GM19397 (cell line): ENCODE data around the gene KRT16.
"Not testable (repeated sequence)": the region's sequence is repeated elsewhere in the genome, so short reads cannot be mapped to it uniquely, and the experiment has no call there.

Experiments
- ATAC-seq: cut with Tn5 transposase; IDR thresholded peaks from one replicate; pipeline ENCODE4 v1.9.1; 2021; ENCODE audit warnings: mild to moderate bottlenecking, moderate library complexity; ENCODE audit not compliant: unreplicated experiment

Gene KRT16

DNA sequence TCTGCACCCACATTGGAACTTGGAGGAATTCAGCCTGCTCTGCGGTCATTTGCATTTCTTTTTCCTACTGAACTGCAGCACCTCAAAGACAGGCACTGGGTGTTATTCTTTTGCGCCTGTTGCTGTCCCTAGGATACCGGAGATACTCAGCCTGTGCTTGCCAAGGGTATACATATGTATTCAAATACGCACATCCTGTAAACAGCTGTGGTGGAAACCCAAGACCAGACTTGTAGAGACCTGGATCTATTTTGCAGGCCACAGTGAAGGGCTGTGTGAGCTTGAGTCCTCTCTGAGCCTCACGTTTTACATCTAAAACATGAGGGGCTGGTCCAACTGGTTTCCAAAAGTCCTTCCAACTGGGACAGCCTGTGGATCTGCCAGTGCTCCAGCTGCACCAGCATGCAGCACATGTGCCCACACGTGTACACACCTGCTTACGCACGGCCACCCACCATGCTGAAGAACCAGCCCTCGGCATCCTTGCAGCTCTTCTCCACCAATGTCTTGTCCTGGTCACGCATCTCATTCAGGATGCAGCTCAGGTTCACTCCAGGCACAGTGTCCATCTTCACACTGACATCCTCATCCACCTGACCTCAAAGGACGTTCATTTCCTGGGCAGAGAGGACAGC lies 16.2 kb upstream of the KRT16 start:
- not testable (repeated sequence) for ATAC-seq

DNA sequence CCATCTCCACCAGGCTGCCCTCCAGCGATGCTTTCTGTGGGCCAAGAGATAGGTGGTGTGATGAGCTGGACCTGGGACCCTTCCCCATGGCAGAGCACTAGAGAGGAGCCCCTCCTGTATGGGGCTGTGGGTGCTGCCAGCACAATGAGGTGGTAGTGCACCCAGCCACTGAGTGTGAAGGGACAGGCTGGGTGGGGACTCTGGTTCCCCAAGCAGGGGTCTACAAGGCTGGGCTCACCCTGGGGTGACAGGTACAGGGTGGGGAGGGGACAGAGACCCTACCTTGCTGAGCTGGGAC lies 15.5 kb upstream of the KRT16 start:
- not testable (repeated sequence) for ATAC-seq

DNA sequence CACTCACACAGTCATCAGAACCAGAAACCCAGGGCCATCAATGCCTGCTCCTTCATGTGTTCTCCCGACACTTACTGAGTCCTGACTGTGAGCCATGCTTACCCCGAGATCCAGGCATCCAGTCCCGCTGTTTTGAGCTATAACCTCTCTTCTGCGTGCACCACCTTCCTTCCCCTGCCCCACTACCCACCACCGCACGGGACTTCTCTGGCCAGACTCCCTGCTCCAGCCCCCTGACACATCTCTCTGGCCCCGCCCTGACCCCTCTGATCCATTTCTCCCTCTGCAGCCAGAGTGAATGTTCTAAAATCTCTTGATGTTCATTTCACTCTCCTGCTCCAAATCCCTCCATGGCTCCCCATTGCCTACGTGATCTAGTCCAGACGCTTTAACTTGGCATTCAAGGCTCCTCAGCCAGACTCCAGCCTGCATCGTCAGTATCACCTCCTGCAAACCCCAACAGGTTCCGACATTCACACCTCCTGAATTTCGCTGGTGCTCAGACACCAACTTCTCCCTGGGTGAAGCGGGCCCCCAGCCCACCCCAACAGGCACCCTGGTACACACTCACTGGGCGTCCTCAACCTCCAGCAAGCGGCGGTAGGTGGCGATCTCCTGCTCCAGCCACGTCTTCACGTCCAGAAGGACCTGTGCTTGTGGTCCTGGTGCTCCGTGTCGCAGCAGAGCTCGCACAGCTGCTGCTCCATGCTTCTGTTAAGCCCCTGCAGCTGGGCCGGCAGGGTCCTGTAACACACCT lies 14.9 kb upstream of the KRT16 start:
- ATAC-seq: no peak

DNA sequence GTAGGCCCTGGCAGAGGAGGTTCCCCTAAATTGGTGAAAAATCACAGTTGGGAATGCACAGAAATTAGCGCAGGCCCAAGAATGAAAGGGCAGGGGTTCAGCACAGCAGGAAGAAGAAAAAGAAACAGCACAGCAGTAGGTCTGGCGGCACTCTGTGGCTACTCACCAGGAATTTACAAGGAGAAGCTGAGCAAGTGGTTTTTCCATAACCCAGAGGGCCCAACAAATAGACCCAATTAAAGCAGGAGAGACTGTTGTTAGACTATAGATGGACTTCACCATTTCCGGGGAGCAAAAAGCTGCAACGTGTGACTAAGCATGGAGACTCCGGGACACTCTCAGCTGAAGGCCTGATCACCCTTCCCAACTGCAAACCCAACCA lies 14.3 kb upstream of the KRT16 start:
- not testable (repeated sequence) for ATAC-seq

DNA sequence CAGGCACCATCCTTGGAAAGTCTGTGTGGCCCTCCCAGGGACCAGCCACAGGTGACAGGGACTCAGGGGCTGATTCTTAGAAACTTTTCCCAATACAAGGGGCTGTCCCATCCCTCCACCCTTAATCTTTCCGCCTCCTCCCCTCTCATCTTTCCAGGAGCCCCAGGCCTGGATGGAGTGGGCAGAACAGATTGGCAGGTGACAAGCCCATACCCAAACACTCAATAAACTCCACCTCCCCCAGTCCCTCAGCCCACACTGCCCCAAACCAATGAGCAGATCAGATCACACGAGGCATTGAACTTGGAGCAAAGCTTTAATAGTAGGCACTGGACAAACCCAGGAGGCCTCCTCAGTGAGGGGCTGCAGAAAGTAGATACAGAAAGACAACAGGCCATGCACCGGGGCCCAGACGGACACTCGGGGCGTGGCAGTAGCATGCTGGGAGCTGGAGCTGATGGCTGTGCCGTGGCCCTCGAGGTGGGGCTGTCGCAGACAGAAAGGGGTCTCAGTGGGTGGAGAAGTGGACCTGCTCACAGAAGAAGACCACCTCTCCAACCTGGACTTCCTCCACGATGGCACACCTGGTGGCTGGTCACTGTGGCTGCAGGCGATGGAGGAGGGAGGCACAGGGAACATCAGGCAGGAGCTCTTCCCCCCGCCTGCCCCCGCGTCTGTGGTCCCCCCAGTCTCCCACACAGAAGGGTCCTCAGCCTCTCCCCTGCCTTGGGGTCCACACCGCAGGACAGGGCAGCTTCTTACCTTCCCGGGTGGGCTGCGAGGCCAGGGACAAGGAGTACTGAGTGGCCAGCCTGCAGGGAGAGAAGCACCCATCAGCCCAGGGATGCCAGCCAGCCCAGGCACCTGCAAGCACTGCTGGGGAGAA lies 13.7 kb upstream of the KRT16 start:
- ATAC-seq: not testable (repeated sequence)

DNA sequence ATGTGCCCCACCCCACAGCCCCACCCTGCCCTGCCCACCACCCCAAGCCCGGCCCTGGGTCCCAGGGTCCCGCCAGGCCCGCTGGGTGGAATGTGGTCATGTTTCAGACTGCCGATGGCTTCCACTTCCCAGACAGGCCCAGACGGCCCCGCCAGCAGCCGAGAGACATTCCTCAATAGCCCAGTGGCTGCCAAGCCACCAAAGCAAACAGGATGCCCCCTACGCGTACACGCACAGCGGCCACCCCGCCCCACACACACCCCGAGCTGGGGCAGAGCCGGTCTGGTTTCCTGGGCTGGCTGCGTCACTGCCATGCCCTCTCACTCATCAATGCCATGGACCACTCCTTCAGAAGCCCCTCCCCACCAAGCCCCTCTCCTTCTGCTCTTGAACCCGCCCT lies 13.0 kb upstream of the KRT16 start:
- no peak for ATAC-seq

DNA sequence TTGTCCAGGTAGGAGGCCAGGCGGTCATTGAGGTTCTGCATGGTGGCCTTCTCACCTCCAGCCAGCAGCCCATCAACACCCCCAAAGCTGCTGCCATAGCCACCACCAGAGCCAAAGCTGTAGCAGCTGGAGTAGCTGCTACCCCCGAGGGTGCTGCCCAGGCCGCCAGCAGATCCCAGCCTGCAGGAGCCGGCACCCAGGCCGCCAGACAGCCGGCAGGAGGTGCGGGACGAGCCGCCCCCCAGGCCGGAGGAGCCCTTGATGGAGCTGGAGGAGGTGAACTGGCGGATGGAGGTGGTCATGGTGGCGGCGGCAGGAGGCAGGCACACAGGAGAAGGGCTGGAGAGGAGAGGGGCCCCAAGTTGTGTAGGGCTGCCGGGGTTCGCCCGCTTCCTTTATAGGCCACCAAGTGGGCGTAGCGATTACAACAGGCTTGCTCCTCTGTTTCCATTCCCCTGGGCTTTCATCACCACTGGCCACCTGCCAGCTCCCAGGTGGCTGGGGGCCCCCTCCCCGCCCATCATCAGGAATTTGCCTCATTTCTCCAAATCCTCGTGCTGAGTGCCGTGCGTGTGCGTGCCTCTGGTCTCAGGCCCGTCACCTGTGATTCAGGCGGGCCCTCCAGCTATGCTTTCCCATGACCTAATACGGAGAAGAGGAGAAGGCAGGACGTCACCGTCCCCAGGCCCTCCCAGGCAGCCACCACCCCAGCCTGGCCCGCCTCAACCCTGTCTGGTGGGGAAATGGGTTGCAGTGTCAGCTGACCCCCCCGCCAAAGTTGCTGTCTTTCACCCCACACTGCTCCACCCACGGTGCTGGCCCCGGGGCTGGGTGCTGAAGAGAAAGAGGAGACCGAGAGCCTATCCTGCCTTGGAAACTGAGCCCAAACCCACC lies 11.9 kb upstream of the KRT16 start, which contains the start of gene KRT17:
Gene KRT17 (minus strand): TSS at position 368 of the 894 bp plus-strand sequence. CDS start 66 bp downstream, at position 302.
- ATAC-seq: no peak

DNA sequence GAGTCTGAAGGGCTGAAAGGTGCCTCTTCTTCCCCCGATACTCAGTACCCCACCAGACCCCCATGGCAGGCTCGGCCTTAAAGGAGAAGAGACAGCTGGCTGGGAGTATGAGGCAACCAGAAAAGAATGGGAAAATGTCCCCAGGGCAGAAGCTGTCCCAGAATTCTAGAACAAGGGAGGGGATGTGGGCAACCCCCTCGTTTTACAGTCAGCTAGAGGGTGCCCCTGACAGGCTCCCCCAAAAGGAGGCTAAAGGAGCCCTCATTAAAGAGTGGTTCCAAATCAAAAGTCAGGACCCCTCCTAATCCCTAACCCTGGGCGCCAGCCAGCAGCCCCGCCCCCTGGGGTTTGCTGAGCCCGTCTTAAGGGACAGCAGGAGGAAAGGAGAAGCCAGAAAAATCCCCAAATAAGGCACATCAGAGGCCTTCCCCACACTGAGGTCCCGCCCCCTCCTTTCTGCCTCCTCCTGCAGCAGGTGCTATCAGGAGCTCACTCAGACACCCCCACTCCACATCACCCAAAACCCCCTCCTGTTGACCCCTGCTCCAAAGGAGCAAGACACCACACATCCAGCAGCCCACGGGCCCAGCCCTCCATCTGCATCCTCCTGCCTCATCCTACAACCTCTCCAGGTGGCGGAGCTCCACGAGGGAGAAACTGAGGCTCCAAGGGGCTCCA lies 10.8 kb upstream of the KRT16 start:
- not testable (repeated sequence) for ATAC-seq

DNA sequence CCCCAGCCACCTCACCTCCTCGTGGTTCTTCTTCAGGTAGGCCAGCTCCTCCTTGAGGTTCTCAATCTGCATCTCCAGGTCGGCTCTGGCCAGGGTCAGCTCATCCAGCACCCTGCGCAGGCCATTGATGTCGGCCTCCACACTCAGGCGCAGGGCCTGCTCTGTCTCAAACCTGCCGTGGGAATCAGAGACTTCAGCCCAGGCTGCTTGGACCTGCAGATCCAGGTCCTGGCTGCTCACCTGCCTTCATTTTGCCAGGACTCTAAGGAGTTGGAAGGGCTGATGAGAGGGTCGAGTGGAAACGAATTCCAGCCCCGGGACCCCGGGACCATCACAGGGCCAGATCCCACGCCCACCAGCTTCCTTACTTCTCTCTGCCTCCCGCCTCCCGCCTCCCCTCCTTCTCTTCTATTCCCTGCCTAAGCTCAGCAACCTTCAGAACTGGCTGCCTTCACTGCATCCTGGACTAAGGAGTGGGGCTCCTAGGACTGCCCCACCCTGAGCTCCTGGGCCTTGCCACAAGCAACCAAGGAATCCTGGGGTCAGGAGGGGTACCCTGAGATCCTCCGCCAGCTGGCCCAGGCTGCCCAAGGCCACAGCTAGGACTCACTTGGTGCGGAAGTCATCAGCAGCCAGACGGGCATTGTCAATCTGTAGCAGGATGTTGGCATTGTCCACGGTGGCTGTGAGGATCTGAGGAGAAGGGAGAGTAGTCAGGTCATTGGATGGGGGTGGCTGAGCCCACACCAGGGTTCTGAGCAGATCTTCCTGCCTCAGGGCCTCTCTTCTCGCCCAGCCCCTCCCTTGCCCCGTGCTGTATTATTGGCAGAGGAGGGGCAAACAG lies 10.0 kb upstream of the KRT16 start:
- ATAC-seq: not testable (repeated sequence)

DNA sequence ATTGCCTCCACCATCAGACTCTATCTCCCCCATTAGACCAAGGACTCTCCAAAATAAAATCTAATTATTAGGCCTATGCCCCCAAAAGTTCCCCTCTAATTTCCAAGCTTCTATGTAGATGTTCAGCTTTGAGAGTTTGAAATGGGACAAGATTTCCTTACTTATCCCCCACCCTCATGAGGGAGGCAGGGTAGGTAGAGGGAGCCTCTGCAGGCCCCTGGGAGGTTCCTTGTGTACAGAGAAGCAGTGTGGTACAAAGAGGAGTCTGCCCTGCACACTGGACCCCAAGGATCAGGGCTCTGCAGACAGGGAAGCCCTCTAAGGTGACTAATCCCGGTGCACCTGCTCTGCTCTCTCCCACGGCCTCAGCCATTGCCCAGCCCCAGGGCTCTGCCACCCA lies 9.3 kb upstream of the KRT16 start:
- no peak for ATAC-seq

DNA sequence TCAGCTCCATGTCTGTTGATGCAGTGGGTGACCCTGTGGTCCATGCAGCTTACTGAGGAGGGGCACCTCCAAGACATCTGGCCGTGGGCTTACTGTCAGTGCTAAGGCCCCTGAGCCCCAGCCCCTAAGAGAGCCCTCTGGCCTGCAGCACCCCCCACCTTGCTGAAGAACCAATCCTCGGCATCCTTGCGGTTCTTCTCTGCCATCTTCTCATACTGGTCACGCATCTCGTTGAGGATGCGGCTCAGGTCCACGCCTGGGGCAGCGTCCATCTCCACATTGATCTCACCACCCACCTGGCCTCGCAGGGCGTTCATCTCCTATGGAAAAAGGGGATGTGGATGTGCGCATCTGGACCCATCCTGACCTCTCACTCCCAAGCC lies 8.9 kb upstream of the KRT16 start:
- not testable (repeated sequence) for ATAC-seq

DNA sequence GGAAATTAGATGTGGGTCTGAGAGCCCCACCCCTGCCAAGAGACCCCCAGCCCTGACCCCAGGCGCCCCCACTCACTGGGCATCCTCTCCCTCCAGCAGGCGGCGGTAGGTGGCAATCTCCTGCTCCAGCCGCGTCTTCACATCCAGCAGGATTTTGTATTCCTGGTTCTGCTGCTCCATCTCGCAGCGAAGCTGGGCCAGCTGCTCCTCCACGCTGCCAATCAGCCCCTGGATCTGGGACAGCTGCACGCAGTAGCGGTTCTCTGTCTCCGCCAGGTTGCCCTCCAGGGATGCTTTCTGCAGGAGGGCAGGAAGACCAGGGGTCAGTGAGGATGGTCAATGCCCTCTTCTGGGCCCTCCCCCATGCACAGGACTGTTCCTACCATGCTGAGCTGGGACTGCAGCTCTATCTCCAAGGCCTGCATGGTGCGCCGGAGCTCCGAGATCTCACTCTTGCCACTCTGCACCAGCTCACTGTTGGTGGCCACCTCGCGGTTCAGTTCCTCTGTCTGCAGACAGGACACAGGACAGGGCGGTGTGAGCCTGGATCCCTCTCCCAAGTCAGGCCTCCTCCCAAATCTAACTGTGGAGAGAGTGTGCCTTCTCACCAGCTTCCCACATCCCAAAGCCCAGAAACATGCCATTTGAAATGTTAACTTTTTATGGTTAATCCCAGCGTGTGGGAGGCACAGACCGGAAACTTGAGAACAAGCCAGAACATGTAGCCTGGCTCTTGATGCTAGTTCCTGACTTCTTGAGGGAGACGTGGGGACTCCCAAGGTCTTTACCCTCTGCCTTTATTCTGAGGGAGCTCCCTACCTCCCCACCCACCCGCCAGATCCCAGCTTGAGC lies 8.2 kb upstream of the KRT16 start:
- no peak for ATAC-seq

DNA sequence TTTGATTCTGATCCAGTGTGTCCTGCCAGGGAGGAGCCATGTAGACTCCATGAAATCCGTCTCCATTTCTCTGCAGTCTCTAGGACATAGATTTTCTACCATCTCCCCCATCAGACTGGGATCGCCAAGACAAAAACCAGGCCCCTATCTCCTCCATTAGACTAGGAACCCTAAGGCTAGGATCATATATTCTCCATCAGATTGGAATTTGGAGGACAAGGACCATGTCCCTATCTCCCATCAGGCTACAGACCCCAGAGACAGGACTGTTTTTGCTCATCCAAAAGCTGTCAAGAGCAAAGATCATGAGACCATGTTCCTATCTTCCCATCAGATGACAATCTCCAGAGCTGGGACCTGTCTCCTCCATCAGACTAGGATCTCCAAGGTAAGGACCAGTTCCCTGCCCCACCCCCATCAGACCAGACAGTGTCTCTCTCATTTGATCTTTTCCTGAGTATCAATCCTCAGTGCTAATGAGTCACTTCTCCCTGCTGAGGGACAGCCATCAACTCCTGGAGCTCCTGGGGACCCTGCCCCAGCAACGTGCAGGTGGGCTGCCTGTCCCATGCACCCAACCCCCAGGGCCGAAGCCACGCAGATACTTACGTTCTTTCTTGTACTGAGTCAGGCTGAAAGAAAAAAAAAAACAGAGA lies 7.5 kb upstream of the KRT16 start:
- ATAC-seq: not testable (repeated sequence)

DNA sequence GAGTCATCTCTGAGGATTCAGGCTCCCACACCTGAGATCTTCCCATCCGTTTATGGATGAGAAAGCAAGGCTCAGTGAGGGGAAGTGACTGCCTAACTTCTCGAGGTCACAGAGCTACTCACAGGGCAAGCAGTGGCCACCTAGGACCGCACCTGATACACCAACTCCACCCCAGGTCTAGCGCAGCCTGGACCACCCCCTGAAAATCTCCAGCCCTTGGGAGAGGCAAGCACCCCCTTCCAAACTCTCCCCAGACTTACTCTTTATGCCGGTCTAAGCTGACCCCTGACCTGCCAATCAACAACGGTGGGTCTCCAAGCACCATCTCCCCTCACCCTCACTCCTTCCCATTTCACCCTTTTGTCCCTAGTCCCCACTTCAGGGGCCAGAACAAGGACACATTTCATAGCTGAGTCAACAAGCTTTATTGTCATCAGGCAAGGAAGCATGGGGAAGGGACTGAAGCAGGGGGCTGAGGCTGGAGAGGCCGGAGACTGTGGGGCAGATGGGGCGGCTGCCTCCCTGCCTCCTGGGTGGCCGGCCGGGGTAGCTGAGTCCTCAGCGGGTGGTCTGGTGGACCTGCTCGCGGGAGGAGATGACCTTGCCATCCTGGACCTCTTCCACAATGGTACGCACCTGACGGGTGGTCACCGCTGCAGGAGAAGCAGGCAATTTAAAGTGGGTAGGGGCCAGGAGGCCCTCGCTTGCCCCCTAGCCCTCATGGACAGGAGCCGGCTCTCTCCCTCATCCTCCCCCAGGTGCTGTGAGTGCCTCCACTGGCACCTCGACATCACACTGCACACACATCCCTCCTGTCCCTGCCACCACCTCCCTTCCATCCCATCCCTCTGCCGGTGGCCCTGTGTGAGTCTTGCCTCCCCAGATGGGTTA lies 6.7 kb upstream of the KRT16 start:
- ATAC-seq: no peak

DNA sequence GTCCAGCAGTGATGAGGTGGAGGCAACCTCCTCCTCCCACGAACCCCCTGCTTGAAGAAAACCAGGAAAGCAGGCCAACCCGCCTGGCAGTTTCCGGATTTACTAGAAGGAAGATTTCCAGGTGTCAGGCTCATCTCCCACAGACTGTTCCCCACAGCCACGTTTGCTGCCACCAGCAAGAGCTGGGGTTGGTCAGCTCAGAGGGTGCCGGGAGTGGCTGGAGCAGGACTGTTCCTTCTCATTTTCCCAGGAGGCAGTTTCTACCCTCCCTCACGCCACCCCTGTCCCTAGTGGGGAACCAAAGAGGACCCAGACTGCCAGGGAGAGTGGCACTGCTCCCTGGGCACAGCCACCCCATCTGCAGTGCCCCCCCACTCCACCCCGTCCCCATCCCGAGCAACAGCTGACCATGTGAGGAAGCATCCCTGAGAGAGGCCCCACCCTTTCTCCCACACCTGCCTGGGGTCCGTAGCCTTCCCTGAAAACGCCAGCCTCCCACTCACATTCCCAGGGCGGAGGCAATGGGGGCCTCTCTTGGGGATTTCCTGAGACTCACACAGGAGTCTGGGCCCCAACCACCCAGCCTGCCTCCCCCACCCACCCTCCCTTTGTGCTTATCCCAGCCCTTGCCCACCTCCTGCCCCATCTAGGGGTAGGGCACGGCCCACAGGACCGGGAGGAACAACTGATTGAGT lies 5.9 kb upstream of the KRT16 start:
- ATAC-seq: no peak

DNA sequence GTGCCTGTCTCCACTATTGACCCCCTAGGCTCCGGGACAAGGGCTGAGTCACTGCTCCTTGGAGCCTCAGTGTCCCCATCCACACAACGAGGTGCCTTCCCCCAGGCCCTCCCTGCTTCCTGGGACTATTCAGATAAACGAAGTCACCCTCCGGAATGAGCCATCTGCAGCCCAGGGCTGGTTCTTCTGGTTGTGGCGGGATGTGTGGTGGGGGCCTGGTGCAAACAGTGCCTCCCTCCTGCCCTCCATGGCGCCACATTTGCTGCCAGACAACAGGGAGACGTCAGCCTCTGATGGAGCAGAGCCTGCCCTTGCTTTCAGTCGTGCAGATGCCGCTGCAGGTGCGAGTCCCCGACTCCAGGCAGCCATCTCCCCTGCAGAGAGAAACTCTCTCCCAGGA lies 5.1 kb upstream of the KRT16 start:
- no peak for ATAC-seq
